HCT116 (cell line): ENCODE data around the gene GRIN2C. TPM values are rescaled to one million over a fixed set of nuclear protein-coding genes. Genes with fewer than 3 reads are reported as not detected.

Source experiments
- ATAC-seq: fragments of 200-7000 bp; cut with Tn5 transposase; 2 replicates; pipeline ENCODE4 v1.9.1; 2020; ENCODE audit warnings: mild to moderate bottlenecking, moderate library complexity
- BruUV-seq: library from RNA; stranded (reverse); fragments of 400-500 nt; replicated peaks from 2 replicates; lab custom pipeline; 2021; lab: Mats Ljungman, UMichigan
- CTCF ChIA-PET: fragments of 300-600 bp; sonication (Branson Sonifier 250); formaldehyde crosslinking; loops from one replicate; lab custom pipeline; 2021; ENCODE audit warnings: antibody characterized with exemption; lab: Charles Lee
- POLR2A ChIA-PET: fragments of 300-600, 350-600 bp; sonication (Branson Sonifier 250); formaldehyde crosslinking; loops from one replicate; lab custom pipeline; 2021; ENCODE audit warnings: antibody characterized with exemption; lab: Charles Lee
- RAD21 ChIA-PET, 2 experiments: fragments of 300-600 bp; sonication (Branson Sonifier 250); formaldehyde crosslinking; loops; one replicate each; lab custom pipeline; 2023; ENCODE audit warnings: low total read pairs in 2 of 2; ENCODE audit not compliant: uncharacterized antibody in 2 of 2, unreplicated experiment in 2 of 2, low non-redundant PET in 1 of 2; lab: Charles Lee
- DNase-seq: peaks from one replicate; pipeline ENCODE4 v3.0.0-alpha.2; 2010; ENCODE audit warnings: low read depth, low spot score
- H2AFZ ChIP-seq: fragments of 200-600 bp; shearing (Covaris generic), sonication (generic); 2 replicates; pipeline ENCODE4 v1.6.1; 2017; ENCODE audit warnings: low read depth, mixed run types, mixed read lengths, antibody characterized with exemption, low read length; ENCODE audit not compliant: poor library complexity, severe bottlenecking
- H3K27ac ChIP-seq: 2 replicates; pipeline ENCODE4 v1.5.1; 2012; ENCODE audit warnings: low read depth, low read length
- H3K27me3 ChIP-seq: fragments of 200-600 bp; sonication (generic); 2 replicates; pipeline ENCODE4 v1.6.1; 2016; ENCODE audit warnings: mixed run types, low read length, mixed read lengths; ENCODE audit not compliant: insufficient read depth
- H3K36me3 ChIP-seq, 2 experiments: fragments of 200-500 bp in 1 of 2; fragments of 200-600 bp in 1 of 2; sonication (Bioruptor generic) in 1 of 2; sonication (generic) in 1 of 2; 2 replicates each; pipeline versions ENCODE4 v1.5.1 to v1.6.1; 2014 to 2016; ENCODE audit warnings: low read length in 2 of 2, inconsistent platforms in 1 of 2, mixed read lengths in 1 of 2, mixed run types in 1 of 2; ENCODE audit not compliant: insufficient read depth in 2 of 2, control insufficient read depth in 1 of 2
- H3K4me1 ChIP-seq, 2 experiments: fragments of 200-600 bp in 1 of 2; sonication (generic) in 1 of 2; 2 replicates each; pipeline versions ENCODE4 v1.5.1 to v1.6.1; 2012 to 2017; ENCODE audit warnings: low read length in 2 of 2, inconsistent platforms in 1 of 2, mild to moderate bottlenecking in 1 of 2, mixed read lengths in 1 of 2, mixed run types in 1 of 2, moderate library complexity in 1 of 2; ENCODE audit not compliant: insufficient read depth in 2 of 2, control insufficient read depth in 1 of 2
- H3K4me2 ChIP-seq: fragments of 200-600 bp; sonication (generic); 2 replicates; pipeline ENCODE4 v1.6.1; 2017; ENCODE audit warnings: mixed run types, low read length, mixed read lengths
- H3K4me3 ChIP-seq, 2 experiments: fragments of 200-600 bp in 1 of 2; sonication (generic) in 1 of 2; replicated peaks in 1 of 2; 2 replicates each; pipeline ENCODE4 v1.5.1; 2011 to 2016; ENCODE audit warnings: low read length in 2 of 2, control low read depth in 1 of 2, low read depth in 1 of 2, mild to moderate bottlenecking in 1 of 2, mixed read lengths in 1 of 2, mixed run types in 1 of 2
- H3K79me2 ChIP-seq: fragments of 200-600 bp; sonication (generic); 2 replicates; pipeline ENCODE4 v1.6.1; 2017; ENCODE audit warnings: mild to moderate bottlenecking, mixed run types, low read length, moderate library complexity, mixed read lengths; ENCODE audit not compliant: insufficient read depth
- H3K9ac ChIP-seq: fragments of 200-600 bp; sonication (generic); 2 replicates; pipeline ENCODE4 v1.6.1; 2016; ENCODE audit warnings: low read length, mixed read lengths
- H3K9me2 ChIP-seq: fragments of 200-600 bp; sonication (generic), shearing (Covaris generic); 2 replicates; pipeline ENCODE4 v1.6.1; 2017; ENCODE audit warnings: mixed run types, mild to moderate bottlenecking, moderate library complexity; ENCODE audit not compliant: insufficient read depth
- H3K9me3 ChIP-seq, 2 experiments: fragments of 200-500 bp in 1 of 2; fragments of 200-600 bp in 1 of 2; sonication (Bioruptor generic) in 1 of 2; sonication (generic) in 1 of 2; 2 replicates each; pipeline ENCODE4 v1.6.1; 2014 to 2017; ENCODE audit warnings: low read length in 2 of 2, mixed read lengths in 2 of 2, inconsistent platforms in 1 of 2, low read depth in 1 of 2, mild to moderate bottlenecking in 1 of 2, mixed run types in 1 of 2, moderate library complexity in 1 of 2; ENCODE audit not compliant: control insufficient read depth in 1 of 2, insufficient read depth in 1 of 2
- H4K20me1 ChIP-seq: fragments of 200-600 bp; sonication (generic), shearing (Covaris generic); 2 replicates; pipeline ENCODE4 v1.6.1; 2017; ENCODE audit warnings: mixed run types, mild to moderate bottlenecking, moderate library complexity; ENCODE audit not compliant: insufficient read depth
- CTCF ChIP-seq, 3 experiments: fragments of 200-600 bp in 1 of 3; sonication (generic) in 1 of 3; IDR thresholded peaks in 2 of 3; conservative IDR thresholded peaks in 1 of 3; 2 replicates each; pipeline ENCODE4 v1.5.1; 2012 to 2017; ENCODE audit warnings: low read depth in 2 of 3, low read length in 2 of 3, antibody characterized with exemption in 1 of 3, borderline replicate concordance in 1 of 3, control low read depth in 1 of 3, mild to moderate bottlenecking in 1 of 3, mixed read lengths in 1 of 3, mixed run types in 1 of 3, moderate library complexity in 1 of 3; ENCODE audit not compliant: insufficient read depth in 1 of 3
- EGR1 ChIP-seq: IDR thresholded peaks from 2 replicates; pipeline ENCODE4 v1.6.1; 2012; ENCODE audit warnings: low read depth
- POLR2AphosphoS5 ChIP-seq: IDR thresholded peaks from 2 replicates; pipeline ENCODE4 v1.6.1; 2011; ENCODE audit warnings: mild to moderate bottlenecking, low read depth, low read length, moderate library complexity
- ZBTB33 ChIP-seq: IDR thresholded peaks from 2 replicates; pipeline ENCODE4 v1.6.1; 2011; ENCODE audit warnings: mild to moderate bottlenecking, low read length, moderate library complexity; ENCODE audit not compliant: insufficient replicate concordance; ENCODE audit errors: extremely low read depth
- ZFX ChIP-seq: fragments of 450-650 bp; IDR thresholded peaks from 2 replicates; pipeline ENCODE4 v1.6.1; 2017
- intact Hi-C: fragments of 100-400 bp; cut with micrococcal nuclease; formaldehyde crosslinking; loops from 2 replicates; pipeline ENCODE4 v1.10.0; 2022
- total RNA-seq: library from RNA; stranded (reverse); gene quantifications from one replicate; pipeline ENCODE4 v1.2.1, GENCODE V29; 2021; ENCODE audit not compliant: unreplicated experiment

The GRIN2C gene
- total RNA-seq, 1 experiment from 2014 or later, result 2.2 TPM

- no peak for TF ChIP-seq ZBTB33
- peak; percentile 77 for TF ChIP-seq POLR2AphosphoS5
- peak; percentile 87; the same call in 1 of the 2 replicates for TF ChIP-seq ZFX
These were observed 16.9 kb downstream of the GRIN2C start (continued) for GRCh38 chr17:74842599-74843351.

GRCh38 chr17:74842146-74842598 lies 17.5 kb downstream of the GRIN2C start:
- no peaks in the 10 kb centered on the region for H3K36me3 ChIP-seq
- H3K9me3 ChIP-seq, result no peaks in the 10 kb centered on the region
- H3K9ac ChIP-seq, result peak overlapping the region; percentile 65
- peak overlapping the region; percentile 40 to 59 for H3K4me3 ChIP-seq
- BruUV-seq, result no TSS peak
- H3K9me2 ChIP-seq, result no peaks in the 10 kb centered on the region
- ATAC-seq (peak; percentile 45), DNase-seq (no peak)
- H3K4me2 ChIP-seq, result peak overlapping the region; percentile 95
- peak overlapping the region; percentile 80; the same call in 1 of the 2 replicates for H3K27ac ChIP-seq
- H3K4me1 ChIP-seq, result peaks cover 7 to 25% of the 10 kb centered on the region in 2 experiments
- H3K27me3 ChIP-seq, result no peaks in the 10 kb centered on the region
- TF ChIP-seq CTCF (IDR thresholded peaks at IDR 0.05 in 2 of 3, conservative IDR thresholded peaks at IDR 0.05 in 1 of 3; ENCODE audit: borderline replicate concordance in 1 of 3, insufficient read depth in 1 of 3, low read depth in 2 of 3, low read length in 2 of 3) (peak in 2 of 3 experiments; percentile 30 to 39; a peak in 1 of 6 replicates), EGR1 (no peak)
- no peaks in the 10 kb centered on the region for H4K20me1 ChIP-seq
- POLR2A ChIA-PET, result interaction anchor here (1.0 to 1.2 kb wide), 2 partner anchors 24 to 97 kb away, joined by 3 read pairs; no protein-coding TSS in a partner anchor
- CTCF ChIA-PET, result interaction anchor here (1.0 to 2.6 kb wide), 15 partner anchors 9 to 185 kb away, joined by 3 to 33 read pairs (median 8); partner anchors contain the start of genes CDR2L, FDXR and GRIN2C
- H2AFZ ChIP-seq, result no peak overlapping the region
- H3K79me2 ChIP-seq, result no peaks in the 10 kb centered on the region
- RAD21 ChIA-PET, result interaction anchor here in 1 of 2 experiments (0.8 to 1.6 kb wide), 4 partner anchors 24 to 119 kb away, joined by 3 to 6 read pairs (median 4); no protein-coding TSS in a partner anchor
- intact Hi-C loops, result no loop called here
